GM23338 (cell line): ENCODE results near the gene TIA1.

ENCODE experiments used
- EZH2 ChIP-seq: fragments of 200-600 bp; sonication (generic); IDR thresholded peaks from one replicate; pipeline ENCODE4 v1.8.0; 2017; ENCODE audit warnings: antibody characterized with exemption, mild to moderate bottlenecking, low read depth; ENCODE audit not compliant: unreplicated experiment
- TF ChIP-seq, protein P1 (sequence below), 2 experiments: fragments of 200-600 bp in 1 of 2; sonication (generic) in 1 of 2; conservative IDR thresholded peaks; 2 replicates each; pipeline versions ENCODE4 v1.5.1 to v1.6.1; 2016 to 2017; ENCODE audit warnings: antibody characterized with exemption in 2 of 2, low read depth in 2 of 2, mild to moderate bottlenecking in 2 of 2, moderate library complexity in 1 of 2

DNA sequence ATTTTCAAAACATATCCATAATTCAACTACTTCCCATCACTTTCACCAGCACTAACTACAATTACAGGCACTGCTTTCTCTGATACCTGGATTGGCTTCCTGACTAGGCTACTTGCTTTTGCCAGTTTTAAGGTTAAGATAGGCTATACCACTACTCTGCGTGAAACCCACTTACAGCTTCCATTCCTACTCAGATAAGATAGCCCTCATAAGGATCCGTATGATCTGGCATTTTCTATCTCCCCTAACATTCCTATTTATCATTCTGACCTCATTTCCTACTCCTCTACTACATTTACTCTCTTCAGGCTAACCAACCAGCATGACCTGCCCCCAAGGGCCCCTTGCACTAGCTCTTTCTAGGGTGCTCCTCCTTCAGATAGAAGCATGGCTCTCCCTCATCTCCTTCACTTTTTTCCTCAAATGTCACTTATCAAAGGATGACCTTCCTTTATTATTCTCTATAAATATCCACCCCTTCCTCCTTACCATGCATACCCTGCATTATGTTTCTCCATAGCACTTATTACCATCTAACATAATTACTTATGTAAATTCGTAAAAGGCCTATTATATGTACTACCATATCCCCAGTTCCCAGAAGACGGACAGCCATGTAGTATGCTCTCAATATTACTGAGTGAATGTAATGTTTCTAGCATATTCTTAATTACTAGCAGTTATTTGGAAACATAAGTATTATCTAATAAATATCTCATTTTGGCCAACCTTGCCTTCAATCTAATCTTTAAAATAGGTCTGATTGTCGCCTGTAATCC is 4.4 kb downstream of the TIA1 start:
- no peak for TF ChIP-seq EZH2
- TF ChIP-seq, protein P1, sequence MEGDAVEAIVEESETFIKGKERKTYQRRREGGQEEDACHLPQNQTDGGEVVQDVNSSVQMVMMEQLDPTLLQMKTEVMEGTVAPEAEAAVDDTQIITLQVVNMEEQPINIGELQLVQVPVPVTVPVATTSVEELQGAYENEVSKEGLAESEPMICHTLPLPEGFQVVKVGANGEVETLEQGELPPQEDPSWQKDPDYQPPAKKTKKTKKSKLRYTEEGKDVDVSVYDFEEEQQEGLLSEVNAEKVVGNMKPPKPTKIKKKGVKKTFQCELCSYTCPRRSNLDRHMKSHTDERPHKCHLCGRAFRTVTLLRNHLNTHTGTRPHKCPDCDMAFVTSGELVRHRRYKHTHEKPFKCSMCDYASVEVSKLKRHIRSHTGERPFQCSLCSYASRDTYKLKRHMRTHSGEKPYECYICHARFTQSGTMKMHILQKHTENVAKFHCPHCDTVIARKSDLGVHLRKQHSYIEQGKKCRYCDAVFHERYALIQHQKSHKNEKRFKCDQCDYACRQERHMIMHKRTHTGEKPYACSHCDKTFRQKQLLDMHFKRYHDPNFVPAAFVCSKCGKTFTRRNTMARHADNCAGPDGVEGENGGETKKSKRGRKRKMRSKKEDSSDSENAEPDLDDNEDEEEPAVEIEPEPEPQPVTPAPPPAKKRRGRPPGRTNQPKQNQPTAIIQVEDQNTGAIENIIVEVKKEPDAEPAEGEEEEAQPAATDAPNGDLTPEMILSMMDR (conservative IDR thresholded peaks at IDR 0.05; ENCODE audit: low read depth in 2 of 2) = no peak
